Measurements from ENCODE around the gene CDV3.
"Not testable (repeated sequence)": the region's sequence is repeated elsewhere in the genome, so short reads cannot be mapped to it uniquely, and the experiment has no call there.

The CDV3 gene, protein sequence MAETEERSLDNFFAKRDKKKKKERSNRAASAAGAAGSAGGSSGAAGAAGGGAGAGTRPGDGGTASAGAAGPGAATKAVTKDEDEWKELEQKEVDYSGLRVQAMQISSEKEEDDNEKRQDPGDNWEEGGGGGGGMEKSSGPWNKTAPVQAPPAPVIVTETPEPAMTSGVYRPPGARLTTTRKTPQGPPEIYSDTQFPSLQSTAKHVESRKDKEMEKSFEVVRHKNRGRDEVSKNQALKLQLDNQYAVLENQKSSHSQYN

DNA sequence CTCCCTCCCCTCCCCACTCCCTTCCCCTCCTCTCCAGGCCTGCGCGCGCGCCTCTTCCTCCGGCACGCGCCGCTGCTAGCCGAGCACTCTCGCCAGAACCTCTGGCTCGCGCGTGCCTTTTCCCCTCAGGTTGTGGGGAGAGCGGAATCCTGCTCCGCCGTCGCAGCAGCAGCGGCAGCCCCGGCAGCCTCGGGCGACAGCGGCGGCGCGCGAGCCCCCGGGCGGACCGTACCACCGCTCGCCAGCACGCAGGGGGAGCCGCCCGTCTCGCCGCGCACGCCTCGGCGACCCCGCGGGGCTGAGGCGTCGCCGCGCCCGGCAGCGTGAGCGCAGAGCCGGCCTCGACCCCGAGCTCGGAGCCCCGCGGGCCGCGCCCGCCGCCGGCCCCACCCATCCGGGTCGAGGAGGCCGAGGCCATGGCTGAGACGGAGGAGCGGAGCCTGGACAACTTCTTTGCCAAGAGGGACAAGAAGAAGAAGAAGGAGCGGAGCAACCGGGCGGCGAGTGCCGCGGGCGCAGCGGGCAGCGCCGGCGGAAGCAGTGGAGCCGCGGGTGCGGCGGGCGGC is at the start of gene CDV3:
CDV3 (plus strand) TSS at position 58 of the 566 bp plus-strand sequence; CDS start at position 417, 359 bp downstream.
- TF ChIP-seq, protein P1, sequence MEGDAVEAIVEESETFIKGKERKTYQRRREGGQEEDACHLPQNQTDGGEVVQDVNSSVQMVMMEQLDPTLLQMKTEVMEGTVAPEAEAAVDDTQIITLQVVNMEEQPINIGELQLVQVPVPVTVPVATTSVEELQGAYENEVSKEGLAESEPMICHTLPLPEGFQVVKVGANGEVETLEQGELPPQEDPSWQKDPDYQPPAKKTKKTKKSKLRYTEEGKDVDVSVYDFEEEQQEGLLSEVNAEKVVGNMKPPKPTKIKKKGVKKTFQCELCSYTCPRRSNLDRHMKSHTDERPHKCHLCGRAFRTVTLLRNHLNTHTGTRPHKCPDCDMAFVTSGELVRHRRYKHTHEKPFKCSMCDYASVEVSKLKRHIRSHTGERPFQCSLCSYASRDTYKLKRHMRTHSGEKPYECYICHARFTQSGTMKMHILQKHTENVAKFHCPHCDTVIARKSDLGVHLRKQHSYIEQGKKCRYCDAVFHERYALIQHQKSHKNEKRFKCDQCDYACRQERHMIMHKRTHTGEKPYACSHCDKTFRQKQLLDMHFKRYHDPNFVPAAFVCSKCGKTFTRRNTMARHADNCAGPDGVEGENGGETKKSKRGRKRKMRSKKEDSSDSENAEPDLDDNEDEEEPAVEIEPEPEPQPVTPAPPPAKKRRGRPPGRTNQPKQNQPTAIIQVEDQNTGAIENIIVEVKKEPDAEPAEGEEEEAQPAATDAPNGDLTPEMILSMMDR (IDR thresholded peaks at IDR 0.05; ENCODE audit: low read depth, low read length, missing control alignments): no peak
- peak within 1 kb of the TSS; percentile 80 for H3K4me3 ChIP-seq (replicated peaks; ENCODE audit: low read depth, low read length)
- no peak for DNase-seq (ENCODE audit: extremely low read depth, low read depth)

DNA sequence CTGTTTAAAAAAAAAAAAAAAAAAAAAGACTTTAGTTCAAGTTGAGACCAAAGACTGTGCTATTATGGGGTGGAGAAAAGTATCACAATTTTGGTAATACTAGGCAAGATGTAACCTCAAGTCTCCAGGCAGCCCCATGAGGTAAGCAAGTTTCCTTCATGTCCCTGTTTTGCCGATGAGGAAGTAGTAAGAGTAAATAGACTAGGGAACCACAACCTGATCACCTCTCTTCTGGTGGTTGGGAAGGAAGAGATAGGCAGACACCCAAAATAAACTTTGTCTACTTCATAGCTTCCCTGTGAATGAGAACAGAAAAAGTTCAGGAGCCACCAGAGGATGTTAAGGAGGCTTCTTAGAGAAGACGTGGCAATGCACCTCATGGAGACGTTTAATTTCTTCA is 49.7 kb upstream of the CDV3 start:
- not testable (repeated sequence) for H3K4me3 ChIP-seq (replicated peaks; ENCODE audit: low read depth, low read length); DNase-seq (ENCODE audit: extremely low read depth, low read depth)

DNA sequence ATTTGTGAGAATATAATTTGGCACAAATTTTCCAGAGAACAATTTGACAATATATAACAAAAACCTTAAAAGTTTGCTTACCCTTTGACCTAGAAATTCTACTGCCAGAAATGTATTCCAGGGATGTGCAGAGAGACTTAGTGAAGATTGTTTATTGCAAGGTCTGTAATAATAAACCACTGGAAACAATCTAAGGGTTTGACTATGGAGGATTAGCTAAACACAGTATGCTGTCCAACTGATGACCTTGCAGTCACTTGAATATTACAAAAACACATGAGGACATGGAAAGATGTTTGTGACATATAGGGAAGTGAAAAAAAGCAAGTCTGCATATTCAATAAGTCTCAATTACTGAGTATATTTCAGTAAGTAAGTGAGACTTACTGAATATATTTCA is 48.1 kb upstream of the CDV3 start:
- TF ChIP-seq, protein P1 (IDR thresholded peaks at IDR 0.05; ENCODE audit: low read depth, low read length, missing control alignments): no peak
- no peak for DNase-seq (ENCODE audit: extremely low read depth, low read depth)

DNA sequence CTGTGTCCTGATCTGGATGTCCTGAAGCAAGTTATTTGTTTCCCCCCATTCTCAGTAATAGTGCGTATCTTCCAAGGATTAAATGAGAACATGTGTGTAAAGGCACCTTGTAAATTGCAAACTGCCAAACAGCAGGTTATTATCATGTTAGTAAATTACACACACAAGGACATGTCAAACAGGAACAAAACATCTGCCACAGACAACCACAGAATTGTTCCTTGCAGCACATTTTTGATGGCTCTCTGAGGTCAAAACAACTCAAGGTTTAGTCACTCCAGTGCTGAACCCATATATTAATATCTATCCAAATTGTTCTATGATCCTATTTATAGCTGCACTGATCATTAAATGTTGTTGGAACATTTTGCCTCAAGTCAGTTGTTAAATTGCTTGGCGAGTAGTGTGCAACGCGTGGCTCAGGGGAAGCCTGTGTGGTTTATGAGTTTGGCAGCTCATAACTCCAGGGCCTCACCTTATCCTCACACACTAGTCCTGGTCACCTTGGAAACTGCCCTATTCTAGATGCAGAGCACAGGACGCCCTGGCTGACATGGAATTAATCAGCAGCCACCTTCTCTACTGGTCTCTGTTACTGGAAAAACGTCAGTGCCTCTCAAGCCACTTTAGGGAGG is 46.3 kb upstream of the CDV3 start:
- no peak overlapping the region for H3K4me3 ChIP-seq (replicated peaks; ENCODE audit: low read depth, low read length)
- DNase-seq (ENCODE audit: extremely low read depth, low read depth): no peak
- TF ChIP-seq, protein P1 (IDR thresholded peaks at IDR 0.05; ENCODE audit: low read depth, low read length, missing control alignments): no peak

More for the DNA sequence above, 48.1 kb upstream of the CDV3 start:
- no peak overlapping the region for H3K4me3 ChIP-seq (replicated peaks; ENCODE audit: low read depth, low read length)

DNA sequence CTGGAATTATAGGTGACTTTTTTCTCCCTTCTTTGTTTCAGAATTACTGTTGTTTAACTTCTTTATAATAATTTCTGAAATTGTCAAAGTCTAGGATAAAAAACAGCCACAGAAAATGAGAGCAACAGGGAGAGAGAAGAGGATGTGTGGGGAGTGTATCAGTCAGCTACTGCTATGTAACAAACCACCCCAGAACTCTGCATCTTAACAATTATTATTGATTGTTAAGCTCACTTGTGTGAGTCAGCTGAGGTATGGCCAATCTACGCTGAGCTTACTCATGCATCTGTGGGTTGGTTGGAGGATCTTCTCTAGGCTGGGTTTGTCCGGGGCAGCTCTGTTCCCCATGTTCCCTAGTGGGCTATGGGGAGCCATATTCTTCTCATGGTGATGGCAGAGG is 43.7 kb upstream of the CDV3 start:
- DNase-seq (ENCODE audit: extremely low read depth, low read depth): no peak
- TF ChIP-seq, protein P1 (IDR thresholded peaks at IDR 0.05; ENCODE audit: low read depth, low read length, missing control alignments): no peak
- no peak overlapping the region for H3K4me3 ChIP-seq (replicated peaks; ENCODE audit: low read depth, low read length)

DNA sequence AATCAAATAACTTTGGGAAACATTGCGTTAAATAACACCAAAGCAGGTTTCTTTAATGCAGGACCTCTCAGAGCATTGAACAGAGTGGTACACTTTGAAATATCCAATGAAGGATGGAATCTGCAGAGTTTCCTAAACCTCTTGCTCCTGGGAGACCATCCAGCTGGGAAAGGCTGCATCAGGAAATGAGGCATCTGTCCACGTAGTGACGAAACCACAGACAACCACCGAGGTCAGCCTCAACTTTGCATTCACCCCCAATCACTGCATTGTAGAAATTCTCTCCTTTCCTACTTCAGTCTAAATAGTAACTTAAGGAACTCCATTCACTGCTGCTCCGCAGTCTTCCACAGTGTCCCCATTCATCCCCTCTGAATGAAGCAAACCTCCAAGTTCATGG is 41.5 kb upstream of the CDV3 start:
- TF ChIP-seq, protein P1 (IDR thresholded peaks at IDR 0.05; ENCODE audit: low read depth, low read length, missing control alignments): no peak
- DNase-seq (ENCODE audit: extremely low read depth, low read depth): no peak
- no peak overlapping the region for H3K4me3 ChIP-seq (replicated peaks; ENCODE audit: low read depth, low read length)

DNA sequence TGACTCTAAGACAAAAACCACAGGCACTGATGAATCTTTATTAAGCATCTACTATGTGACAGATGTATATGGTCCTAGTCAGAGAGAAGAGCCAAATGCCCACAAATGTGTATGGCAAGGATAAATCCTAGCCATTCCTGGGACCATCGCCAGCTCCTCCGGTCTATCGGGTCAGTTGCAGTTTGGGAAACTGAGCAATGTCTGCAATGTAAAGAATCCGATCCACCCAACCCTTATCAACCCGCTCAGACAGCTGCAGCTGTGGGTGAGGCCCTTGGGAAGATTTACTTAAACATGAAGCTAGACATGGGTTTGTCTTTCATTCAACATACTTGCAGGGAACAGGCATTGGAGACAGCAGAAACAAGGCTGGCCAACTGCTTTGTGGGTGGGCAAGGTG is 40.5 kb upstream of the CDV3 start:
- no peak overlapping the region for H3K4me3 ChIP-seq (replicated peaks; ENCODE audit: low read depth, low read length)
- DNase-seq (ENCODE audit: extremely low read depth, low read depth): no peak
- TF ChIP-seq, protein P1 (IDR thresholded peaks at IDR 0.05; ENCODE audit: low read depth, low read length, missing control alignments): no peak

All from HFF-Myc (cell line).